ENCODE results near the gene FAP.

Gene FAP

GRCh38 chr2:162185541-162186232, 57.6 kb downstream of the FAP start:
- DNase-seq: no peak

- no peak for DNase-seq
Measured at GRCh38 chr2:162184821-162185450, 58.3 kb downstream of the FAP start.

- no peak for DNase-seq
Measured at GRCh38 chr2:162184359-162184758, 58.9 kb downstream of the FAP start.

DNA sequence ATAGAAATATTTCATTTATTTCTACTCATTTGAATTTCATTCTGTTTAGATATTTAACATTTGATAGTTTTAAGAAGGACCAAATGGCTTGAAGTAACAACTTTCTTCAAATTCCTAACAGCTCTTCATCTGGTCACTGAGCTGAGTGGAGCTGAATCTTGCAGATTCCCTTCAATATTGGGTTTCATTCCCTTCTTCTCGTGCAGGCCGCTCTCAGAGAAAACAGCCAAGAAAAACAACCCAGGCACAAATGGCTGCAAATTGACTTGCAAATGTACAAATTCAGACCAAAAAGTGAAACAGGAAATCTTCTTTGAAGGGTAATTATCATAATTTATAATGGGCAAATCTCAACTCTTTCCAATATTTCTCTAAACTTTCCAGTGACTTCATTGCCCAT, 60.9 kb downstream of the FAP start:
- no peak for DNase-seq

DNA sequence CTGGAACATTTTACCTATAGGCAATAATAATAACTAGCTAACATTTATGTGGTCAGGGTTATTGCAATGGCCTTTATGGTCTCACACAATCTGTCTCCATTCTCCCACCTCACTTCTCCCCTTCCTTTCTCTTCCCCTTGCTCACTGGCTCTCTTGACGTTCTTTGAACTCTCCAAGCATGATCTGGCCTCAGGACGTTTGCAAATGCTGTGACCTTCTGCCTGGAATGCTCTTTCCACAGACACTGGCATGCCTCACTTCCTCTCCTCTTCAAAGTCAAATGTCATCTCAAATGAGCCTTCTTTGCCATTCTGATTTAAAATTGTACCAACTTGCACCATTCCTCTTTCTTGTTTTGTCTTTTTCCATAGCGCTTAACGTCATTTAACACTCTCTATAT, 65.9 kb downstream of the FAP start:
- DNase-seq: no peak

GRCh38 chr2:162175714-162176113, 67.5 kb downstream of the FAP start:
- no peak for DNase-seq

- DNase-seq: no peak
Measured at GRCh38 chr2:162174746-162175145, 68.5 kb downstream of the FAP start.

- no peak for DNase-seq
Measured at GRCh38 chr2:162172802-162173370, 70.4 kb downstream of the FAP start.

DNA sequence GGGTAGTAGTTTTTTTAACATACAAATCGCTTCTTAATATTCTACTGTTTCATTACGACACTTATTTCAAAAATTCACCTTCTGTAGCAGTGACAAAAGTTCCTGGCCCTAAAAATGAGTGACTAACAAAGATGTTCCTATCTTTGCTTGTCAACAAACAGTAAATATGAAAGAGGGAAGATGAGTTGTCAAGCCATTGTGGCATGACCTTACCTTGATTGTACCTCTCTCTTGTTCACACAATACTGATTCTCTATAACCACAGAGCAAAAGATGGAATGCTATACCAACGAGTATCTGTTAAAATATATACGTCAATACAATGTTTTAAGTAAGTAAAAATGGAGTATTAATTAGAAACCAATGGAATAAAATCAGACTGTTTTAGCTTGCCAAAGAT, 76.5 kb downstream of the FAP start:
- no peak for DNase-seq

DNA sequence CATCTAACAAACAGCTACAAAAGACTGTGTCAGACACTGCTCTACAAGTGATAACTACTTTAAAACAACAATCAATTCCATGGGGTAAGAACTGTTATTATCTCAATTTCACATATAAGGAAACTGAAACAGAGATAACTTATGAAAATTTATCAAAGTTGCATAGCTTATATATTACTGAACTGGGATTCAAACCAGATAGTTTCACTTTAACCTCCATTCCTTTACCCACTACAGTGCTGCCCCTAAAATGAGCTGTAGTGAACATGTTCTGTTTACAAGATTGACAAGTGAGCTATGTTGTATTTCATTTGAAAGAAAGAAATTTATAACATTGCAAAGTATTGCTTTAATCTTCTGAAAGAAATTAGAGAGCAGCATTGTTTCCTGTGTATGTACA, 77.1 kb downstream of the FAP start:
- no peak for DNase-seq

DNA sequence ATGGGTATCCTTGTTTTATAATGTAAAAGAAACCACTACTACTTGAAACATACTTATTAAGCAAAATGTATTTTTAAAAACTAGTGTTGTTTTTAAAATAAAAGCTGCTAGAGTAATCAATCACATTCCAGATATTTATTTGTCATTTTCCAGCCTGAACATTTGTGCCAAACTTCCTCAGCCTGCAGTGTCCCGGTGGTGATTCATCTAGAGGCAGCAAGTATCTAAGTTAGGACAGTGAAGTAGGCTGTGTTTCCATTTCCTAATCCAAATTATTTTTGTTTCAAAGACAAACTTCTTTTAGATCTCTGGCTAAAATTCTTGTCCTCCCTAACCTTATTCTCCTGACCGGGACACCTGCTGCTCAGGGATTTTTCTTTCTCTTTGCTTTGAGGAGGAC, 78.4 kb downstream of the FAP start:
- no peak for DNase-seq

- no peak for DNase-seq
Measured at GRCh38 chr2:162159446-162159845, 83.8 kb downstream of the FAP start.

DNA sequence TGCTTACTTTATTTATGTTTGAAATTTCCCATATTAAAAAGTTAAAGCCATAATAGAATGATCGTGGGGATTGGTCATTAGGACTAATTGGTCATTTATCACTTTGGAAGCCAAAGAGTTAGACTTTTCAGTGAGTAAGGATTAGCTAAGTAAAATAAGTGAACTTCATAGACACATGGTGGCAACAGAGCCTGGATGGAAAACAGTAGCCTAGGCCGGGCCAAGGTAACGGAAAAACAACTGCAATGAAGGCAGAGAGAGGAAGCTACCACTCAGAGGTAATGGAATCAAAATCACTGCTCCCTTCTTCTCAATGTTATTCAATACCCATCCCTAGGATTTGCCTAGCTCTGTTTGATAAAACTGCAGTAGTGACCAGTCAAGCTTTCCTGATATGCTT, 87.1 kb downstream of the FAP start:
- no peak for DNase-seq

DNA sequence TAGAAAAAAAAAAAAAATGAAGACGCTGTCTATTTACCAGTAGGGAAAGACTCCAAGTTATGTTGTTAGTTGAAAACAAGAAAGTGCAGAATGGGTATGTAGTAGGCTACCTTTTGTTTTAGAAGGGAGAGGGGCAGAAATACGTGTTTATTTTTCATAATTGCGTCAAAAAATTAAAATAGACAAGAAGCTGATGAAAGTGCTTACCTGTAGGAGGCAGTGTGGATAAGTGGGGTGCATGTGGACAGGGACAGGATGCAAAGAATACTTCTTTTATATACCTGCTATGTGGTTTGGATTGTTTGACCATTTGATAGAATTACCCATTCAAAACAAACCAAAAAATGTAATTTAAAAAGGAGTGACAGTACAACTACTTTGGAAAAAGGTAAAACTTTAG, 88.2 kb downstream of the FAP start:
- DNase-seq: no peak

- peak; percentile 26 for DNase-seq
Measured at GRCh38 chr2:162153608-162154224, 89.5 kb downstream of the FAP start.

- DNase-seq: no peak
Measured at GRCh38 chr2:162152147-162152546, 91.1 kb downstream of the FAP start, which contains the start of gene GCG. Gene GCG (minus strand): TSS chr2:162152247. CDS start chr2:162149178, 3,069 bp downstream.

DNA sequence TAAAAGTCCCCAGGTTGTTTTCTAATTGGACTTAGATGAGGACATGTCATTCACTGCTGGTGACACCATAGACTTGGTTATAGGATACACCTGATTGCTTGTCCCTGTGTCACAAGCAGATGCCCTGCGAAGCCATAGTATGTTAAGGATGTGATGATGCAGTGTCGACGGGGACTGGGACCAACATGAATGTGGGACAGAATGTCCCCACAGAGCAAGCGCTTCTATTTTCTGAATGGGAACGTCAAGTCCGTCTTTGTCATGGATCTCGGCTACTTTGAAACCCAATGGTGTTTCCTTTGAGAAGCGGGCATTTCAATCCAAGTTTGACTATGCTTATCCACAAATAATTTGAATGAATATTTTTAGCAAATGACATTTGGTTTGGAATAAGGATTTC, 93.3 kb downstream of the FAP start:
- DNase-seq: no peak

GRCh38 chr2:162149466-162149865, 93.8 kb downstream of the FAP start:
- DNase-seq: no peak

- no peak for DNase-seq
Measured at GRCh38 chr2:162148956-162149355, 94.3 kb downstream of the FAP start.

GRCh38 chr2:162143969-162144368, 99.3 kb downstream of the FAP start:
- DNase-seq: no peak

GRCh38 chr2:162138310-162138709, 104.9 kb downstream of the FAP start:
- no peak for DNase-seq

- no peak for DNase-seq
Measured at GRCh38 chr2:162127422-162127821, 115.8 kb downstream of the FAP start.

DNA sequence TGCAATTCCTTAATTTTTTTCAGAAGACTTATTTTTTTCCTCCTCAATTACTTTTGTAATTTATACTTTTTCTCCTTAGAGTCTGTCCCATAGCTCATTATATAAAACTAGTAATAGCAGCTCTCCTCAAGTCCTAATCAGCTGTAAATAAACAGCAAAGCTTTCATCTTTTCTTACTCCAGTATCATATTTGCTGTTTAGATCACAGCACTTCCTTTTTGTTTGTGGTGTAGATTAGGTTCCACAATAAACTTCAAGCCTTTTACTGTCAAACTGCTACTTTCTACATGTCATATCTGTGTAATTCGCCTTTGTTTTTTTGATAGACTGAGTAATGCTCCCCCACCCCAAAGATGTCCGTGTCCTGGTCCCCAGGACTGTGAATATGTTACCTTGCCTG, 116.7 kb downstream of the FAP start:
- no peak for DNase-seq

DNA sequence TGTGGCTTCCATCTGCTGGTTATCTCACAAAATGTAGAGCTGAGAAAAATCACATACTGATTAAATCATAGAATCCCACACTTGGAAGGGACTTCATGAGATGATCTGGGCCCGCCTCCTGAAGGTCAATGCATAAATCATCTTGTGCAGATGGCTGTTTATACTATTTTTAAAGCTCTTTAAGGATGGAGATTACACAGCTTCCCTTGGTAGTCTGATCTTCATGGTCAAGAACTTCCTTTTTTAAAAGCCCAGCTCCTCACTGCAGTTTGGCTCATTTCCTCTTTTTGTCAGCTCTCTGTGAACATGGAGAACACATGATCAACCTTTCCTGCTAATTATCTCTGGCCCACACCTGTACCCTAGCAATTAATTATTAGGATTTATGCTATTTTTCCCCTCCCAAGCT, 117.1 kb downstream of the FAP start:
- no peak for DNase-seq

Data from T1000 (cell line).